NCI-H2196 (cell line): ENCODE results near the gene MALRD1.

Source experiments
- DNase-seq: peaks from one replicate; lab custom pipeline; 2025; ENCODE audit not compliant: unreplicated experiment; lab: John Stamatoyannopoulos, UW

MALRD1 gene

GRCh38 chr10:19107406-19107805, 58.8 kb downstream of the MALRD1 start:
- DNase-seq = no peak

- no peak for DNase-seq
Observed at GRCh38 chr10:19111501-19112267, 63.1 kb downstream of the MALRD1 start.

DNA sequence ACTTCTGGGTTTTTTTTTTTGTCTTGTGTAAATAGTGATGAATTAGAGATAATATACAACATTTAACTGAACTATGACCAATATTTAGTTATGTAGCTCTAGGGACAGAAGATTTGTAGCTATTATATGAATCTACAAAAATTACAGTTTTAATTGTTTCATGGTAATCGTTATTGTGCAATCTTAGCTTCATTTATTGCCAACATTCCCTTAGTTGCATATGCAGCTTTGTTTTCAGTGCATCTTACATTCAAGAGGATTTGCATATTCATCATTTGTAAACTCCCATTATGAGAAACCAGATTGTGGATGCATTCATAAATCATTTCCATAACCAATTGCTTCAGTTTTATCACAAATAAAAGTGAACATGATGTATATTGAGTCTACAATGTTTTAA, 68.8 kb downstream of the MALRD1 start:
- no peak for DNase-seq

DNA sequence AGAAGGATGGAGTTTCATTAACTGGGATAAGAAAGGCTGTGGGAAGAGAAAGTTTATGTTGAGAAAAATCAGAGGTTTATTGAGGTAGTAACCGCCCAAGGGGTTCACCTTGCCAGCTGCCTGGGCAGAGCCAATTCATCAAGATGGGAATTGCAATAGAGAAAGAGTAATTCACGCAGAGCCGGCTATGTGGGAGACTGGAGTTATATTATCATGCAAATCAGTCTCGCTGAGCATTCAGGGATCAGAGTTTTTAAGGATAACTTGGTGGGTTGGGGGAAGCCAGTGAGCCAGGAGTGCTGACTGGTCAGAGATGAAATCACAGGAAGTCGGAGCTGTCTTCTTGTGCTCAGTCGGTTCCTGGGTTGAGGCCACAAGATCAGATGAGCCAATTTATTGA, 70.6 kb downstream of the MALRD1 start:
- DNase-seq = no peak

DNA sequence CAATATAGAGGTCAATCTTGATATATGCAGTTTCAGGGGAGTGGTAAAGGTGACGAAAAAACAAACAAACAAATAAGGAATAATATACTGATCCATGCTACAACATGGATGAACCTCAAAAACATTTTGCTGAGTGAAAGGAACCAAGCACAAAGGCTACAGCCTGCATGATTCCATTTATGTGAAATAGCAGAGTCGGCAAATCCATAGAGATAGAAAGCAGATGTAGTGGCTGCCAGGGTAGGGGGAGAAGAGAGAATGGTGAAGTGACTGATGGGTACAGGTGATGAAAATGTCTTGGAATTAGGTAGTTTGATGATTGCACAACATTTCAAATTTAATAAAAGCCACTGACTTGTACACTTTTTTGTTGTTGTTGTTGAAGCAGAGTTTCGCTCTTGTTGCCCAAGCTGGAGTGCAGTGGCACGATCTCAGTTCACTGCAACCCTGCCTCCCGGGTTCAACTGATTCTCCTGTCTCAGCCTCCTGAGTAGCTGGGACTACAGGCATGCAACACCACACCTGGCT, 71.8 kb downstream of the MALRD1 start:
- DNase-seq = no peak

GRCh38 chr10:19133992-19134391, 85.4 kb downstream of the MALRD1 start:
- DNase-seq = no peak

DNA sequence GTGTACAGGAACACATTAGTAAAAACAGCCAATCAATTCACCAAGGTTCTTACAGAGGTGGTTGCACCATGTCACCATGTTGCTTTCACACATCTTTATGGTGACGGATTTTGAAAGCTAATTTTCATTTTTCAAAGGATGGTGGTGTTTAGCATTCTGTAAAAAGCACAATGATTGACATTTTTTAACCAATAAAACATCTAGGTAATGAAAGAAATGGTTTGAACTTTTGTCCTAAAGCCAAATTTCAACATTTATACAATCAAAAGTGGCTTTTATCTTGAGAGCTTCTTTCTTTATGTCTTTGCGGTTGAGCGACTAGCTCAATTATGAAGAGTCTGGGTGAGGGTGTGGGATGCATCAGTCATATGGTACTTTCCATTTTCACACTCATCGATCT, 94.4 kb downstream of the MALRD1 start:
- DNase-seq = no peak

GRCh38 chr10:19144206-19144605, 95.6 kb downstream of the MALRD1 start:
- no peak for DNase-seq

GRCh38 chr10:19154375-19154774, 105.8 kb downstream of the MALRD1 start:
- DNase-seq = no peak

DNA sequence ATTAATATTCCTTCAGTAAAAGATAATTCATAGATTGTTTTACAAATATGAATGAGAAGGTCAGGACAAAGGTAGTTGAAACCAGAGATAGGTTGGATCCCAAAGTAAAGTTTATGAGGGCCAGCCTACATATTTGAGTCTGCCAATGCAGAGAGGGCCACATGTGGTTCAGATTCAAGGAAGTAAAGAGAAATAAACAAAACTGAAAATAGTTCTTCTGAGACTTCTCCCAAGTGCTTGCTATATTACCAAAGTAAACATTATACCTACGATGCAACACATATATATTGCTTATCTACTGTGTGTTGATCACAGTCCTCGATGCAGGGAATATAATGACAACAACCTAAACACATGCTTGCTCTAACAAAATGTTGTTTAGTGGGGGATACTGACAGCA, 109.8 kb downstream of the MALRD1 start:
- DNase-seq = no peak

DNA sequence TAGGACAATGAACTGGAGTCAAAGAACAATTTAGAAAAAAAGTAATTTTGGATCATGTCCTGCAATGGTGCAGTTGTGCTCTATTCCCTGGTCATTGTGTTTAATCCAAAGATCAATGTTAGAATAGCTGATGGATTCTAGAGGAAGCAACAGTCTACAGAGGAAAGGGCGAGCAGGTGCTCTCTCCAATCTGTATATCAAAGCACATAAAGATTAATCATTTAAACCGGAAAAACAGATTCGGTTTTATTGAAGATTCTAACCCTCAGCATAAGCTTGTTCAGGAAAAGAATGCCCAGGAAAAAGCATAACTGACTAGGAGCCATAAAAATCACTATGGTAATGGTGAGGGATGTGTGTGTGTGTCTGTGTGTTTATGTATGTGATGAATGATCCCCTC, 110.3 kb downstream of the MALRD1 start:
- no peak for DNase-seq

DNA sequence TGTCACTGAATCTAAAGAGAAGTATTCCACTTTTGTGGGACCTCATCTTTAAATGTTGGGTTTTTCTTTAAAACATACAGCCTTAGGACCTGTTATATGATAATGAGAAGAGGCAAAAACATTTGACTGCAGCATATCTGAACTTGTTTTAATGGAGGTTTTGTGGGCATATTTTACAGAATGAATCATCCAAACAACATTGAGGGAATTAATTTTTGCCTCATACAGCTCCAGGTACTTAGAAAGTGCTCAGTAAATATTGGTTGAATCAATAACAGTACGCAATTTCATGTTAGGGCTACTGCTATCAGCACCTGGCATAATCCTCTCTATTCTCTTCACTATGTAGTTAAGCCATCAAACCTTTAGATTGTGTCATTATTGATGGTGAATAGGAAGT, 115.9 kb downstream of the MALRD1 start:
- no peak for DNase-seq

- DNase-seq = no peak
Observed at GRCh38 chr10:19168584-19168983, 120.0 kb downstream of the MALRD1 start.

DNA sequence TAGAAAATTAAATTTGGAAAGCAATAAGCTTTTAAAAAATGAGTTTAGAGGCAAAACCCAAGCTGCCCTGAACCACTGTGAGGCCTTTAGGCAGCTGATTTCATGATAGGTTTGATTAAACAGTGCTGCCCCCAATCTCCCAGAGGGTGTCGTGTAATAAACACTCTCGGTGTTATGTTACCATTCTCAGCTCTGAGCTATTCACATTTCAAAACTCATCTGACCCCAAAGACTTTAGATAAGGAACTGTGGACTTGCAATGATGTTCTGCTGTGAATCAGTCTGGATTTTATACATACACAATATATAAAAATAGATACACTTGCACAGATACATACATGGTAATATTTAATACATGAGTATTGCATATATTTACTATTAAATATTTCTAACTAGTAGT, 120.4 kb downstream of the MALRD1 start:
- no peak for DNase-seq

DNA sequence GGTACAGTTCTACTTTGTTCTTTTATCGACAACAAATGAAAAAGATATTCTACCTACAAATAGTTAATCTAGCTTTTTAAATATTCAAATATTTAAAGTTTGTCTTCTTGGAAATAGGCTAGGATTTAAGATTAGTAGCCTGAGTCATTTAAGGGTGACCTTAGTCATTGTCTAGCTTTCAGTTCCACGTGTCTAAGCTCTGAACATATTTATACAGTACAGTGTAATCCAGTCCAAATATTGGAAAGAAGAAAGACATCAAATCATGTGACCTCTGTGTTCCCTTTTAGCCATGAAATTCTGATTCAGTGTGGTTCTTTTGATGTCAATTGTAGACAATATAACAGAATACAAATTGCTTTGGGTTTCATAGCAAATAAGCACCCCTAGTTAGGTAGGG, 121.1 kb downstream of the MALRD1 start:
- DNase-seq = no peak

- no peak for DNase-seq
Observed at GRCh38 chr10:19178675-19179074, 130.1 kb downstream of the MALRD1 start.

- no peak for DNase-seq
Observed at GRCh38 chr10:19184891-19185290, 136.3 kb downstream of the MALRD1 start.

DNA sequence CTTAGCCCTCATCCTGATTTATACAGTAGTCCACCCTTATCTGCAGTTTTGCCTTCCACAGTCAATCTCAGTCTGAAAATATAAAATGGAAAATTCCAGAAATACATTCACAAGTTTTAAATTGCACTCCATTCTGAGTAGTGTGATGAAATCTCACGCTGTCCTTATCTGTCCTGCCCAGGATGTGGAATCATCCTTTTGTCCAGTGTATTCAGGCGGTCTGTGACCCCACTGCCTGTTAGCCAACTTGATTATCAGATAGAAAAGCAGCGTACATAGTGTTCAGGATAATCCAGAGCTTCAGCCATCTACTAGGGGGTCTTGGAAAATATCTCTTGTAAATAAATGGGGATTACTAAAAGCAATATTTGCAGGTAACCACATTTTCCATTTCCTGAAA, 146.3 kb downstream of the MALRD1 start:
- DNase-seq = no peak

GRCh38 chr10:19195698-19196097, 147.1 kb downstream of the MALRD1 start:
- no peak for DNase-seq

GRCh38 chr10:19200211-19200610, 151.6 kb downstream of the MALRD1 start:
- DNase-seq = no peak

GRCh38 chr10:19204246-19204917, 155.8 kb downstream of the MALRD1 start:
- no peak for DNase-seq

GRCh38 chr10:19209319-19209718, 160.7 kb downstream of the MALRD1 start:
- no peak for DNase-seq

DNA sequence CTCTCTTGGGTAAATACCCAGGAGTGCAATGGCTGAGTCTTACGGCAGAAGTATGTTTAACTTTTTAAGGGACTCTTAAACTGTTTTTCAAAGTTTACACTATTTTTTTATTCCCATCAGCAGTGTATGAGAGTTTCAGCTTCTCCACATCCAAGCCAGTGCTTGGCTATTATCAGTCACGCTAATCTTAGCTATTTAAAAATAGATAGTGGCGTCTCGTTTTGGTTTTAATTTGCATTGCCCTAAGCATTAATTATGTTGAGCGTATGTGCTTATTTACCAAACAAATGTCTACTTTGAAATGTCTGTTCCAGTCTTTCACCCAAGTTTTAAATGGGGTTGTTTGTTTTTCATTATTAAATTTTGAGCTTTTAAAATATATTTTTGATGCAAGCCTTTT, 164.0 kb downstream of the MALRD1 start:
- DNase-seq = no peak
